Progenitor cell of endocrine pancreas (in vitro differentiated cells): ENCODE data around the gene SLC35E1. TPM values are rescaled to one million over a fixed set of nuclear protein-coding genes. Genes with fewer than 3 reads are reported as not detected.
"Not testable (repeated sequence)": the region's sequence is repeated elsewhere in the genome, so short reads cannot be mapped to it uniquely, and the experiment has no call there.

Source experiments
- DNase-seq: peaks from one replicate; pipeline ENCODE4 v3.0.0; 2021; ENCODE audit warnings: low spot score; ENCODE audit not compliant: unreplicated experiment
- H3K27ac Mint-ChIP-seq: 2 replicates; pipeline ENCODE4 v1.8.0; 2021; ENCODE audit warnings: mild to moderate bottlenecking, moderate library complexity, mixed read lengths
- H3K27me3 Mint-ChIP-seq: 2 replicates; pipeline ENCODE4 v1.8.0; 2021; ENCODE audit warnings: mixed read lengths
- H3K36me3 Mint-ChIP-seq: 2 replicates; pipeline ENCODE4 v1.8.0; 2022; ENCODE audit warnings: mixed read lengths; ENCODE audit not compliant: insufficient read depth
- H3K4me1 Mint-ChIP-seq: 2 replicates; pipeline ENCODE4 v1.8.0; 2021; ENCODE audit warnings: low read depth, mixed read lengths
- H3K4me3 Mint-ChIP-seq: 2 replicates; pipeline ENCODE4 v1.8.0; 2021; ENCODE audit warnings: low read depth, mild to moderate bottlenecking, moderate library complexity, mixed read lengths
- H3K9me3 Mint-ChIP-seq: 2 replicates; pipeline ENCODE4 v1.8.0; 2021; ENCODE audit warnings: low read depth, mixed read lengths
- total RNA-seq: library from RNA; stranded (reverse); gene quantifications from 2 replicates; pipeline ENCODE4 v1.2.1, GENCODE V29; 2021
- TF ChIP-seq, protein P1 (sequence below): fragments of 200-600 bp; sonication (generic); IDR thresholded peaks from one replicate; pipeline ENCODE4 v1.5.0; 2021; ENCODE audit warnings: antibody characterized with exemption, mild to moderate bottlenecking; ENCODE audit not compliant: unreplicated experiment

The SLC35E1 gene
- total RNA-seq, 1 donor from 2014 or later: 49.1 TPM

DNA sequence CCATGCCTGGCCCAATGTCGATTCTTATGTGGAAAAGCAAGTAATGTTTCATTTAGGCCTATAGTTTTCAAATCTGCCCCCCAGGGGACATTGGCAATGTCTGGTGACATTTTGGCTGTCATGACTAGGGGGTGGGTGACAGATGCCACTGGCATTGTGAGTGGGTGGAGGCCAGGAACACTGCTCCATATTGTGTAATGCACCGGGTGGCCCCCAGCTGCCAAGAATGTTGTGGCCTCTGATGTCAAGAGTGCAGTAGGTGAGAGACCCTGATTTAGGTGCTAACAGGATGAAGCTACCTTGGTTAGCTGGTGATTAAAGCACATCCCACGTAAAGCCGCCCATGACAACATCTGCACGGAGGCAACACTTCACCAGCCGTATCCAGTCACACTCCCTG, 65.3 kb downstream of the SLC35E1 start:
- TF ChIP-seq, protein P1, sequence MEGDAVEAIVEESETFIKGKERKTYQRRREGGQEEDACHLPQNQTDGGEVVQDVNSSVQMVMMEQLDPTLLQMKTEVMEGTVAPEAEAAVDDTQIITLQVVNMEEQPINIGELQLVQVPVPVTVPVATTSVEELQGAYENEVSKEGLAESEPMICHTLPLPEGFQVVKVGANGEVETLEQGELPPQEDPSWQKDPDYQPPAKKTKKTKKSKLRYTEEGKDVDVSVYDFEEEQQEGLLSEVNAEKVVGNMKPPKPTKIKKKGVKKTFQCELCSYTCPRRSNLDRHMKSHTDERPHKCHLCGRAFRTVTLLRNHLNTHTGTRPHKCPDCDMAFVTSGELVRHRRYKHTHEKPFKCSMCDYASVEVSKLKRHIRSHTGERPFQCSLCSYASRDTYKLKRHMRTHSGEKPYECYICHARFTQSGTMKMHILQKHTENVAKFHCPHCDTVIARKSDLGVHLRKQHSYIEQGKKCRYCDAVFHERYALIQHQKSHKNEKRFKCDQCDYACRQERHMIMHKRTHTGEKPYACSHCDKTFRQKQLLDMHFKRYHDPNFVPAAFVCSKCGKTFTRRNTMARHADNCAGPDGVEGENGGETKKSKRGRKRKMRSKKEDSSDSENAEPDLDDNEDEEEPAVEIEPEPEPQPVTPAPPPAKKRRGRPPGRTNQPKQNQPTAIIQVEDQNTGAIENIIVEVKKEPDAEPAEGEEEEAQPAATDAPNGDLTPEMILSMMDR: no peak
- Mint-ChIP-seq H3K9me3 (no peaks in the 10 kb centered on the region), H3K4me3 (no peak overlapping the region), H3K4me1 (no peaks in the 10 kb centered on the region), H3K27me3 (no peaks in the 10 kb centered on the region), H3K27ac (no peak overlapping the region), H3K36me3 (peaks cover 16% of the 10 kb centered on the region)
- no peak for DNase-seq

- H3K9me3 Mint-ChIP-seq: not testable (repeated sequence)
These were observed 66.1 kb downstream of the SLC35E1 start for GRCh38 chr19:16506161-16506560.

GRCh38 chr19:16504271-16504670, 67.9 kb downstream of the SLC35E1 start:
- no peak for DNase-seq
- no peak overlapping the region for H3K27ac Mint-ChIP-seq
- TF ChIP-seq, protein P1: no peak

More at GRCh38 chr19:16506161-16506560, 66.1 kb downstream of the SLC35E1 start:
- H3K27me3 Mint-ChIP-seq, DNase-seq, H3K4me1 Mint-ChIP-seq, H3K4me3 Mint-ChIP-seq, H3K27ac Mint-ChIP-seq: not testable (repeated sequence)
- peaks cover 17% of the 10 kb centered on the region for H3K36me3 Mint-ChIP-seq

More at GRCh38 chr19:16504271-16504670, 67.9 kb downstream of the SLC35E1 start:
- H3K4me3 Mint-ChIP-seq: no peak overlapping the region
- H3K36me3 Mint-ChIP-seq: peaks cover 17% of the 10 kb centered on the region
- no peaks in the 10 kb centered on the region for H3K9me3 Mint-ChIP-seq
- H3K4me1 Mint-ChIP-seq: no peaks in the 10 kb centered on the region
- H3K27me3 Mint-ChIP-seq: no peaks in the 10 kb centered on the region

Other genes starting within 250 kb of the SLC35E1 start
- 2.7 TPM in 2 replicates for gene KLF2, start 247.6 kb downstream of the SLC35E1 start, total RNA-seq
- gene EPS15L1, start 100.4 kb downstream of the SLC35E1 start, total RNA-seq: 56.8 and 59.3 TPM in 2 replicates
- not detected in 2 replicates for gene CALR3, start 76.2 kb downstream of the SLC35E1 start, total RNA-seq
- gene C19orf44, start 76.0 kb downstream of the SLC35E1 start, total RNA-seq: 11.5 and 12.3 TPM in 2 replicates
- gene CHERP, start 30.0 kb downstream of the SLC35E1 start, total RNA-seq: 74.6 and 76.4 TPM in 2 replicates
- 11.2 and 11.7 TPM in 2 replicates for gene MED26, start 55.8 kb upstream of the SLC35E1 start, total RNA-seq
- 73.0 and 81.3 TPM in 2 replicates for gene SMIM7, start 87.7 kb upstream of the SLC35E1 start, total RNA-seq
- gene TMEM38A, start 88.7 kb upstream of the SLC35E1 start, total RNA-seq: 8.8 and 12.2 TPM in 2 replicates
- gene NWD1, start 147.4 kb upstream of the SLC35E1 start, total RNA-seq: 0.04 TPM in 1 of 2 replicates, not detected in the other